Stimulated activated CD4-positive, alpha-beta T cell treated with anti-CD3 and anti-CD28 coated beads, Interleukin-12 subunit alpha, Interleukin-12 subunit beta, amount 100 ng/mL, for 24 hours (primary cell): ENCODE data around the gene RFX2.
"Not testable (repeated sequence)": the region's sequence is repeated elsewhere in the genome, so short reads cannot be mapped to it uniquely, and the experiment has no call there.

Experiments used
- DNase-seq, 2 experiments: peaks; one replicate each; pipeline ENCODE4 v3.0.0-alpha.2; 2020; ENCODE audit warnings: low read depth in 2 of 2

RFX2 gene

DNA sequence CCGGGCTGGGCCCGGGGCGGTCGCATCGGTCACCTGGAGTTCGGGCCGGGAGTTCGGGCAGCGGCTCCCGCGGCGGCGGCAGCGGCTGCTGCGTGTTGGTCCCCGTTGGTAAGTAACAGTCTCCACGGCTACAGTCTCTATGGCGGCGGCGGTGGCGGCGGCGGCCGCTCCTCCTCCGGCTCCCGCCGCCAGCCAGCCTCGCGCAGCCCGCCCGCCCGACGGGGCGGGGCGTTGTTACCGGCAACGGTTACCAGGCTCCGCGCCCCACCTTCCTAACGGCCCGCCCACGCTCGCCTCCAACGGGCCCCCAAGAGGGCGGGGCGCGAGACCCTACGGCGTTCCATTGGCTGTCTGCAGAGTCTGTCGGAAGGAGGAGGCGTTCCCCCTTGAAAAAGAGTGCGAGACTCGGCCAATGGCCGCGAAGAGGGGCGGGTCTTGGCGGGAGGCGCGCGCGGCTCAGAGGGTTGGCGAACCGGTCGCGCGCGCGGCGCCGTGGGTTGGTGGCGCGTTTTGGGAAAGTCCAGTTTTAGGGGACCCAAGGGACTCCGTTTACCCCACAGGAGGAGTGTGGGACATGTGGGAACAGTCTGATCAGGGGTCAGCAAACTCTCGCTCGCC, at the start of gene RFX2:
Gene RFX2 (minus strand): TSS at position 141 of the 618 bp plus-strand sequence. CDS start 63,004 bp downstream, outside the sequence.
- DNase-seq = peak; percentile 97 to 98

DNA sequence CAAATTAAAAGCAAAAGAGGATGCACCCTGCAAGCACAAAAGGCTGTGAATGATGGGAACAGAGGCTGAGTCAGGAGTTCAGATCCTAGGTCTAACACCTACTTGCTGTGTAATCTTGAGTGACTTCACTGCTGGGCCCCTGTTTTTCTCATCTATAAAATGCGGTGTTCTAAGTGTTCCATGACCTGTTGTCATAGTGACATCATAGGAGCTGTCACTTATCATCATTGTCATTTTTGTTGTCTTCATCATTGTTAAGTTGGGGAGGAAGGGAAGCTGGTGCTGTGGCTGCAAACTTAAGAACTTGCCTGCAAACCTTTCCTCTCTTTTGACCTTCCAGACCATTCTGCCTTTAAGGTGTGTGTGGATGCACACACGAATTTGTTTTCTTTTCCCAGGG, 45.7 kb upstream of the RFX2 start:
- no peak for DNase-seq

DNA sequence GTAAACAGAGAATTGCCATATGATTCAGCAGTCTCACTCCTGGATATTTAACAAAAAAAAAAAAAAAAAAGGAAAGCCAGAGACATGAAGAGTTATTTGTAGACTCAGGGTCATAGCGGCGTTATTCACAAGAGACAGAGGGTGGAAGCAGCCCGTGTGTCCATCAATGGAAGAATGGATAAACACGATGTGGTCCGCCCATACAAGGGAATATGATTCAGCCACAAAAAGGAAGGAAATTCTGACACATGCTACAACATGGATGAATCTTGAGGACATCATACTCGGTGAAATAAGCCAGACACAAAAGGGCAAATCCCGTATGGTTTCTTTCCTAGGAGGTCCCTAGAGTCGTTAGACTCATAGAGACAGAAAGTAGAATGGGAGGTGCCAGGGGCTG, 40.0 kb upstream of the RFX2 start:
- DNase-seq = no peak

GRCh38 chr19:6141217-6141616, 30.9 kb upstream of the RFX2 start:
- DNase-seq = no peak

DNA sequence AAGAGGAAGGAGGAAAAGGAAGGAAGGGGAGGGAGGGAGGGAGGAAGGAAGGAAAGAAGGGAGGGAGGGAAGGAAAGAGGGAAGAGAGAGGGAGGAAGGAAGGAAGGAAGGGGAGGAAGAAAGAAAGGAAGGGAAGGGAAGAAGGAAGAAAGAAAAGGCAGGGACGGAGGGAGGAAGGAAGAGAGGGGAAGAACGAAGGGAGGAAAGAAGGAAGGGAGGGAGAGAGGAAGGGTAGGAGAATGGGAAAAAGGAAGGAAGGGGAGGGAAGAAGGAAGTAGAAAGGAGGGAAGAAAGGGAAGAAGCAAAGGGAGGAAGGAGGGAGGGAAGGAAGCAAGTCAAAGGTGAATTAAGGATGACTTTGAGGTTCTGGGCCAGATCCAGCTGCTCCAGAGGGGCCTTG, 28.2 kb upstream of the RFX2 start:
- DNase-seq = no peak

DNA sequence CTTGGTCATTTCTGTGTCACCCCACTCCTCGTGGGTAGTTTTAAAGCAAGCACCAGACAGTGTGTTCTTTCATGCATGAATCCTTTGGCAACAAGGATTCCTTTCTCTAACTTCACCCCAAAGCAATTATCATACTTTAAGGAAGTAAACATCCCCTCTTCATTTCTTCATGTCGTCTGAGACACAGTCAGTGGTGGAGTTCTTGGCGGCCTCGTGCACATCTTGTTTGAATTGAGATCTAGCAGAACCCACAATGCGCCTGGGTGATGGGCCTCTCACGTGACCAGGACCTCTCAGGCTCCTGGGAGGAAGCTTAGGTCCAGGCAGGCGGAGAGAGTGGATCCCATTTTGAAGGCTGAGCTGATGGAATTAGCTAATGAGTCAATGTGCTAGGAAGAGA, 27.8 kb upstream of the RFX2 start:
- no peak for DNase-seq

- no peak for DNase-seq
Measured at GRCh38 chr19:6133231-6133630, 22.9 kb upstream of the RFX2 start.

GRCh38 chr19:6132482-6132881, 22.2 kb upstream of the RFX2 start:
- DNase-seq = no peak

GRCh38 chr19:6127716-6128335, 17.5 kb upstream of the RFX2 start:
- DNase-seq = no peak

DNA sequence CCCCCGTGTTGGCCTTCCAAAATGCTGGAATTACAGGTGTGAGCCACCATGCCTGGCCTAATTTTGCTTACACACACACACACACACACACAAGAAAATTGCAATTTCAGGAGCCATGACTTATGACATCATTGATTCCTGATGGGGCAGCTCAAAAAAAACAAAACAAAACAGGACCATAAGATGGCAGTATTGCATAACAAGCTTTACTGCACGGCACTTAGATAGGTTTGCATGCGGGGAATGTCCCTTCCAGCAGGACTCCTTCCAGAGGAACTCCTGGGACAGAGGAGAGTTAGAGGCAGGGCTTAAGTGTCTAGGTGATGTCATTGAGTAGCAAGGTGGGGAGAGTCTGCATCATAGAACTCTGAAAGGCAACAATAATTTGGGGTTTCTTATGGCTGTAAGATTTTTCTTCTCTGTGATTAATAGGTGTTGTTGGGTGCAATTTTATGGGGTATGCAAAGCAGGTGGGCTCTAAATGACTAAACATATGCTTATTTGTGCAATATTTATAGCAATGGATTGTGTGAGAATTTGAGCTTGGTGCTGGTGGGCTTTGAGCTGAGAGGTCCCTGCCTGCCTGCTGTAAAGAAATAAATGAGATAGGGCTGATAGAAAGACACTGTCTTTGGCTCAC, 16.2 kb upstream of the RFX2 start:
- no peak for DNase-seq

DNA sequence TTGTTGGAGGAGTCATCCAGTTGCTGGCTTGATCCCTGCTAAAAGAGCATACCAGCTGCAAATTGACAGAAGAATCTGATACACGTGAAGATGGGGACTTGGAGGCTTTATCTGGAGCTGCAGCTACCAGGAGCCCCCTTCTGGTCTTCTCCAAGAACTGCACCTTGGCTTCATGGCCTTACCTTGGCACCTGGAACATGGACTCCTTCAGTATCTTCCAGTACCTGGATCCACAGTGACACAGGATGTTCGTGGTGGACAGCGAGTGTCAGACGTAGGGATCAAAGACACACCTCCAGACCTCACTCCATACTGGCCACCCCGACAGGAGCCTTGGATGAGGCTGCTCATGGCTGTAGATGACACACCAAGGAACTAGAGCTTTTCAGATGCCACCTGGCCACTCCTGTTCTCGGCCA, 15.3 kb upstream of the RFX2 start:
- peak; percentile 20 to 35 for DNase-seq

DNA sequence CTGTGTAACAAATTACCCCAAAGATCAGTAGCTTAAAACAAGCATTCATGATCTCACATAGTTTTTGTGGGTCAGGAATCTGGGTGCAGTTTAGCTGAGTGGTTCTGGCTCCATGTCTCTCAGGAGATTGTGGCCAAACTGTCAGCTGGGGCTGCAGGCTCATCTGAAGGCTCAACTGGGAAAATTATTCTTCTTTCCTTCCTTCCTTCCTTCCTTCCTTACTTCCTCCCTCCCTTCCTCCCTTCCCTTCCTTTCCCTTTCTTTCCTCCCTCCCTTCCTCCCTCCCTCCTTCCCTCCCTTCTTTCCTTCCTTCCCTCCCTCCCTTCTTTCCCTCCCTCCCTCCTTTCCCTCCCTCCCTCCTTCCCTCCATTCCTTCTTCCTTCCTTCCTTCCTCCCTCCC, 8.7 kb upstream of the RFX2 start:
- DNase-seq = no peak

DNA sequence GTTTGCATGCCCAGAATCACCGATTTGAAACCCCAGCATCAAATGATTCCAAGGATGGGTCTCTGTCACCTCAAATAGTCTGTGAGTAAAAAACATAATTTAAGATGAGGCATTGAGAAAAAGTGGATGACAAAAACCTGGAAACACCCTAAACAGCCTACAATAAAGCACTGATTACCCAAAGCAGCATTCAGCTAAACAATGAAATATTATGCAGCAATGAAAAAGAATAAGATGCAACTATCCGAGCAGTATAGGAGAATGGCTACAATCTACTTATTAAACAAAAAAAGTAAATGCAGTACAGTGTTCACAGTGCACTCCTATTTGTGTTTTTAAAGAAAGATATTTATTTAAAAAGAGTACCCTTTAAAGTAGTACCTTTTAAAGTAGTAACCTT, 7.7 kb upstream of the RFX2 start:
- DNase-seq = no peak

GRCh38 chr19:6117534-6117933, 7.2 kb upstream of the RFX2 start:
- DNase-seq = no peak

DNA sequence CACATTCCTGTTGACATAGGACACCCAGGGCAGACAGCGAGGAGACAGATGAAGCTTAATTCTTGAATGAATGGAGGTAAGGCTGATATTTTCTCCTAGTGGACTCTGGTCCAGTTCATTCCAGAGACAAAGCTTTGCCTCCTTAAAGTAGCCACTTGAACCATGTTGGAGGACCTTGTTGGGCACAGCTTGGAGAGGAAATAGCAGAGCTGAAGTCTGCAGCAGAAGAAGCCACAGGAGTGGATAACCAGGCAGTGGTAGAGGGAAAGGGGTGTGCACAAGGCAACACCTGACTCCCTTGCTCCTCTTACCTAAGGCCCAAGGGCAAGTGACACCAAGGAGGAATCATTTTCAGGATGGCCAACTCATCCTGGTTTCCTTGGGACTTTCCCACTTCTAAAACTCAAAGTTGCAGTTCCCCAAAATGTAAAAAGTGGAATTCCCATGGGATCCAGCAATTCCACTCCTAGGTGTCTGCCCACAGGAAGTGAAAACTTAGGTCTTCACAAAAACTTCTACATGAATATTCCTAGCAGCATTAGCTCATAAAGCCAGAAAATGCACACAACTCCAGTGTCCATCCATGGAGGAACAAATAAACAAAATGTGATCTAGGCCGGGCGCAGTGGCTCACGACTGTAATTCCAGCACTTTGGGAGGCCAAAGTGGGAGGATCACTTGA, 6.6 kb upstream of the RFX2 start:
- DNase-seq = no peak

DNA sequence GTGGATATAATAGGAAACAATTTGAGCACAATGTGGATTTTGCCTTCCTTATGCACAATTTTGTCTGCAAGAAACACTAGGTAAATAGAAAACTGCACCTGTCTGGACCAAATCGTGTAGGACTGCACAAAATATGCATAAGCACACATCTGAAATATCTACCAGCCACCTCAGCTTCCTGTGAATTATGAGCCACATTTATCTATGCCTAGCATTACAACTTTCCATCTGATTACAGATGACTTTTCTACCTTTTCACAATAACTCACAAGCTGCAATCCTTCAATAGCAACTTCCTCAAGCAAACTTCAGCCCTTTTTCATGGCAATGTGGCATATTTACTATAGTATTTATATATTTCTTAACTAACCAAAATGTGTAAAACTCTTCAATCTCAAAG, 5.7 kb upstream of the RFX2 start:
- no peak for DNase-seq

- DNase-seq = no peak
Measured at GRCh38 chr19:6113616-6114188, 3.4 kb upstream of the RFX2 start.

GRCh38 chr19:6109947-6110346, 353 bp downstream of the RFX2 start:
- DNase-seq = no peak

GRCh38 chr19:6108721-6109633, 1.3 kb downstream of the RFX2 start:
- peak; percentile 27 to 32 for DNase-seq

DNA sequence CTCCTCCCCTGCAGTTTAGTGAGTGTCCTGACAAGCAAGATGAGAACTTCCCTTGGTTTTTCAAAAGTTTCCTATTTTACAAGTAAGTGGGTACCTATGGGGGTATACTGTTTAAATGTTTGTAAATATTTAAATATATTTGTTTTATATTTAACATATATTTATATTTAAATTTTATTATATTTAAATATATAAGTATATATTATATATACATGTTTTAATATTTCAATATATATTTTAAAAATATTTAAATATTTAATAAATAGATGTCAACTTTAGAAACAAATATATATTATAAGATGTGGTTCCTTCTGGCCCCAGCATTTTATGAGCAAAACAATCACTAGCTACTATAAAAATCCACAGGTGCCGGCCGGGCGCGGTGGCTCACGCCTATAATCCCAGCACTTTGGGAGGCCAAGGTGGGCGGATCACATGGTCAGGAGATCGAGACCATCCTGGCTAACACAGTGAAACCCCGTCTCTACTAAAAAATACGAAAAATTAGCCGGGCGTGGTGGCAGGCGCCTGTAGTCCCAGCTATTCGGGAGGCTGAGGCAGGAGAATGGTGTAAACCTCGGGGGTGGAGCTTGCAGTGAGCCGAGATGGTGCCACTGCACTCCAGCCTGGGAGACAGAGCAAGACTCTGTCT, 3.5 kb downstream of the RFX2 start:
- not testable (repeated sequence) for DNase-seq

DNA sequence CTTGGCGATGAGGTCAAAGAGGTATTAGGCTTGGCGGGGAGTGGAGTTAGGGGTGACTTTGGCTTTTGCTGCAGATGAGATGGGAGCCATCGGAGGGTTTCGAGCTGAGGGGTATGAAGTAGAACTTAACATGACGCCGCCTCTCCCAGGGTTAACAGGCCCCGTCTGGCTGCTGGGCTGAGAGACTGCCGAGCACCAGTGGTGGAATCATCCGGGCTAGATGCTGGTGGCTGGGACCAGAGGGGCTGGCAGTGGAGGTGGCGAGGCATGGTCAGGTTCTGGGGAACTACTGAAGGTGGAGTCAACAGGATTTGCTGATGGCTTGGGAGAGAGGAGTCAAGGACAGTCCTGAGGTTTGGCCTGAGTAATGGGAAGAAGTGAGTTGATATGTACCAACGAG, 4.9 kb downstream of the RFX2 start:
- DNase-seq = no peak
